Measurements from ENCODE around the gene METTL17. TPM values are rescaled to one million over a fixed set of nuclear protein-coding genes. Genes with fewer than 3 reads are reported as not detected.

METTL17 gene
- total and polyA plus RNA-seq, 12 donors: 66.2 to 231 (median 100) TPM

DNA sequence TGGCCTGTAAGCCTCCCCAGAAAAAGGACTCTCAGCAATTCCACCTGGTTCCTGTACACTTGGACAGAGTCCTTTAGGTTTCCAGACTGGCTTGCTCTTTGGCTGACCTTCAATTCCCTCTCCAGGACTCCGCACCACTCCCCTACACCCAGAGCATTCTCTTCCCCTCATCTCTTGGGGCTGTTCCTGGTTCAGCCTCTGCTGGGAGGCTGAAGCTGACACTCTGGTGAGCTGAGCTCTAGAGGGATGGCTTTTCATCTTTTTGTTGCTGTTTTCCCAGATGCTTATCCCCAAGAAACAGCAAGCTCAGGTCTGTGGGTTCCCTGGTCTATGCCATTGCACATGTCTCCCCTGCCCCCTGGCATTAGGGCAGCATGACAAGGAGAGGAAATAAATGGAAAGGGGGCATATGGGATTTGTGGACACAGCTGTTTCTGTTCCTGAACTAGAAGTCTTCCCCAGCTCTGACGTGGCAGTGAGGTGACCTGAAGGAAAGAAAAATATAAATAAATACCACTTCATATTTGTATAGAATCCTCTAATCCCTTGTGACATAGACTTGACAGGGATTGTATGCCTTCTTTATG lies 53.7 kb downstream of the METTL17 start:
- Histone ChIP-seq H3K27me3 (no peaks in the 10 kb centered on the region), H3K36me3 (replicated peaks in 1 of 2) (no peaks in the 10 kb centered on the region), H3K4me1 (replicated peaks in 1 of 2) (peaks cover 42 to 67% of the 10 kb centered on the region in 2 donors), H3K27ac (peak overlapping the region in 4 of 5 donors; percentile 31 to 76 (median 70)), H3K9me3 (replicated peaks in 1 of 3) (no peaks in the 10 kb centered on the region), H3K4me3 (no peak overlapping the region)
- DNase-seq: no peak
- 23 to 46% (median 41%) methylated on average over 2 of the region's 2 CpGs for WGBS, 4 donors
- intact Hi-C loops (cut with DNase I): no loop called here
- no peak for TF ChIP-seq POLR2A (IDR thresholded peaks at IDR 0.05)
- TF ChIP-seq, protein P1, sequence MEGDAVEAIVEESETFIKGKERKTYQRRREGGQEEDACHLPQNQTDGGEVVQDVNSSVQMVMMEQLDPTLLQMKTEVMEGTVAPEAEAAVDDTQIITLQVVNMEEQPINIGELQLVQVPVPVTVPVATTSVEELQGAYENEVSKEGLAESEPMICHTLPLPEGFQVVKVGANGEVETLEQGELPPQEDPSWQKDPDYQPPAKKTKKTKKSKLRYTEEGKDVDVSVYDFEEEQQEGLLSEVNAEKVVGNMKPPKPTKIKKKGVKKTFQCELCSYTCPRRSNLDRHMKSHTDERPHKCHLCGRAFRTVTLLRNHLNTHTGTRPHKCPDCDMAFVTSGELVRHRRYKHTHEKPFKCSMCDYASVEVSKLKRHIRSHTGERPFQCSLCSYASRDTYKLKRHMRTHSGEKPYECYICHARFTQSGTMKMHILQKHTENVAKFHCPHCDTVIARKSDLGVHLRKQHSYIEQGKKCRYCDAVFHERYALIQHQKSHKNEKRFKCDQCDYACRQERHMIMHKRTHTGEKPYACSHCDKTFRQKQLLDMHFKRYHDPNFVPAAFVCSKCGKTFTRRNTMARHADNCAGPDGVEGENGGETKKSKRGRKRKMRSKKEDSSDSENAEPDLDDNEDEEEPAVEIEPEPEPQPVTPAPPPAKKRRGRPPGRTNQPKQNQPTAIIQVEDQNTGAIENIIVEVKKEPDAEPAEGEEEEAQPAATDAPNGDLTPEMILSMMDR (IDR thresholded peaks at IDR 0.05): no peak

DNA sequence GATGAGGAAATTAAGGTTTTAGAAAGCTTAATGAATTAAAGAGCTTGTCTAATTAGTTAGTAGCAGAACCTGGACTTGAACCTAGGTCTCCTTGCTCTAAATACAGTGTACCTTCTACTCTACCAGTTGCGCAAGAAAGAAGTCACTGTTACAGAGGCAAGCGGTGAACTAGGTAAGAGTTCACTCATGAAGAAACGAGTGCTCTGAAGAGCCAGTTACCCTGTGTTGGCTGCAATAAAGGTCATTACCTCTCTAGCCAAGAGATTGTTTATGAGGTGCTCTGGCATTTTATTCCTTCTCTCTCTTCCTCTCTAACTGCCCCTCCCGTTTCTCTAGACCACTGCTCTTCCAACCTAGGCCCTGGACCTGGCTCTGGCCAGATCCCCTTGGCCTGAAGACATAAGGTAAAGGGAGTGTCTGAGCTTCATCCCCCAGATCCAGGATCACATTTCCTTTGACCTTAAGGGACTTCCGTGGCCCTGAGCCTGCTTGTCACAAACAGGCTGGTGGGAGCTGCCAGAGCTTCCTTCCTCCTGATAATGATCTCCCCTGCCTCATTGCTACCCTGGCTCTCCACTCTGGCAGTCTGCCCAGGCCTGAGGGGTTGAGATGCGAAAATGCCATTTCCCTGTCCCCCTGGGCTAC lies 54.3 kb downstream of the METTL17 start:
- H3K4me1 ChIP-seq (replicated peaks in 1 of 2): peaks cover 43 to 67% of the 10 kb centered on the region in 2 donors
- H3K36me3 ChIP-seq (replicated peaks in 1 of 2): no peaks in the 10 kb centered on the region
- DNase-seq: peak; percentile 34 to 73 (median 59)
- TF ChIP-seq, protein P1 (IDR thresholded peaks at IDR 0.05): no peak
- TF ChIP-seq POLR2A (IDR thresholded peaks at IDR 0.05): no peak
- H3K27ac ChIP-seq: peak overlapping the region in 4 of 5 donors; percentile 24 to 76 (median 48)
- no peak overlapping the region for H3K4me3 ChIP-seq
- no peaks in the 10 kb centered on the region for H3K9me3 ChIP-seq (replicated peaks in 1 of 3)
- intact Hi-C loops (cut with DNase I): no loop called here
- H3K27me3 ChIP-seq: no peaks in the 10 kb centered on the region
- 23 to 30% (median 26%) methylated on average over 6 of the region's 6 CpGs for WGBS, 4 donors

Small RNA genes lying within 50 kb of the gene (microRNA-seq; reads per million reads assigned to microRNA genes)
- 0 to 0.57 (median 0.38) reads per million in 3 donors for gene MIR6717

Small RNA genes lying within 50 kb of the gene (small RNA-seq; reads per million reads assigned to genes)
- gene RN7SL189P: 0 reads per million in 2 donors

Other genes starting within 250 kb of the METTL17 start
- not detected for gene EDDM3A, start 244.1 kb upstream of the METTL17 start, total RNA-seq
- gene EDDM3A, start 244.1 kb upstream of the METTL17 start, polyA plus RNA-seq: not detected
- gene EDDM3B, start 221.6 kb upstream of the METTL17 start, total RNA-seq: not detected
- gene EDDM3B, start 221.6 kb upstream of the METTL17 start, polyA plus RNA-seq: not detected
- gene RNASE6, start 208.7 kb upstream of the METTL17 start, total RNA-seq: 10 to 100 TPM in 8 of 9 donors, 1 to 10 TPM in 1; 4.5 to 61.0 (median 22.3) TPM
- 10 to 100 TPM in 1 of 3 donors, 1 to 10 TPM in 2; 5.9 to 17.9 (median 7.2) TPM for gene RNASE6, start 208.7 kb upstream of the METTL17 start, polyA plus RNA-seq
- 1,000 to 10,000 TPM in 2 of 9 donors, 100 to 1,000 TPM in 7; 103 to 2,068 (median 604) TPM for gene RNASE1, start 187.1 kb upstream of the METTL17 start, total RNA-seq
- gene RNASE1, start 187.1 kb upstream of the METTL17 start, polyA plus RNA-seq: 100 to 1,000 TPM; 170 to 424 (median 388) TPM
- gene RNASE3, start 98.6 kb upstream of the METTL17 start, total RNA-seq: under 1 TPM in 2 of 9 donors, not detected in 7; 0.54 to 0.81 TPM
- gene RNASE3, start 98.6 kb upstream of the METTL17 start, polyA plus RNA-seq: 1 to 10 TPM in 1 of 3 donors, under 1 TPM in 2; 0.31 to 1.2 (median 0.64) TPM
- gene RNASE2, start 34.5 kb upstream of the METTL17 start, total RNA-seq: 10 to 100 TPM in 3 of 9 donors, 1 to 10 TPM in 4, under 1 TPM in 1, not detected in 1; 0.33 to 16.8 (median 5.5) TPM
- 10 to 100 TPM in 2 of 3 donors, 1 to 10 TPM in 1; 4.0 to 16.4 (median 12.9) TPM for gene RNASE2, start 34.5 kb upstream of the METTL17 start, polyA plus RNA-seq
- under 1 TPM in 1 of 9 donors, not detected in 8; 0.29 TPM for gene SLC39A2, start 9.3 kb downstream of the METTL17 start, total RNA-seq
- under 1 TPM in 1 of 3 donors, not detected in 2; 0.24 TPM for gene SLC39A2, start 9.3 kb downstream of the METTL17 start, polyA plus RNA-seq
- 1,000 to 10,000 TPM in 1 of 9 donors, 100 to 1,000 TPM in 8; 116 to 1,323 (median 677) TPM for gene NDRG2, start 35.1 kb downstream of the METTL17 start, total RNA-seq
- 100 to 1,000 TPM; 399 to 639 (median 619) TPM for gene NDRG2, start 35.1 kb downstream of the METTL17 start, polyA plus RNA-seq
- 1 to 10 TPM in 2 of 9 donors, under 1 TPM in 2, not detected in 5; 0.22 to 1.1 (median 0.66) TPM for gene TPPP2, start 40.2 kb downstream of the METTL17 start, total RNA-seq
- under 1 TPM in 2 of 3 donors, not detected in 1; 0.44 to 0.80 TPM for gene TPPP2, start 40.2 kb downstream of the METTL17 start, polyA plus RNA-seq
- under 1 TPM in 1 of 9 donors, not detected in 8; 0.27 TPM for gene RNASE13, start 44.8 kb downstream of the METTL17 start, total RNA-seq
- gene RNASE13, start 44.8 kb downstream of the METTL17 start, polyA plus RNA-seq: under 1 TPM in 1 of 3 donors, not detected in 2; 0.03 TPM
- gene RNASE7, start 52.4 kb downstream of the METTL17 start, total RNA-seq: under 1 TPM in 1 of 9 donors, not detected in 8; 0.34 TPM
- under 1 TPM in 1 of 3 donors, not detected in 2; 0.20 TPM for gene RNASE7, start 52.4 kb downstream of the METTL17 start, polyA plus RNA-seq
- gene RNASE8, start 67.8 kb downstream of the METTL17 start, total RNA-seq: not detected
- not detected for gene RNASE8, start 67.8 kb downstream of the METTL17 start, polyA plus RNA-seq
- 100 to 1,000 TPM in 8 of 9 donors, 10 to 100 TPM in 1; 48.7 to 258 (median 130) TPM for gene ARHGEF40, start 80.3 kb downstream of the METTL17 start, total RNA-seq
- gene ARHGEF40, start 80.3 kb downstream of the METTL17 start, polyA plus RNA-seq: 100 to 1,000 TPM; 126 to 148 (median 137) TPM
- 100 to 1,000 TPM in 6 of 9 donors, 10 to 100 TPM in 3; 14.3 to 169 (median 112) TPM for gene ZNF219, start 108.7 kb downstream of the METTL17 start, total RNA-seq
- 10 to 100 TPM; 14.8 to 97.2 (median 85.8) TPM for gene ZNF219, start 108.7 kb downstream of the METTL17 start, polyA plus RNA-seq
- gene TMEM253, start 111.1 kb downstream of the METTL17 start, total RNA-seq: 1 to 10 TPM in 6 of 9 donors, under 1 TPM in 2, not detected in 1; 0.55 to 3.9 (median 1.2) TPM
- gene TMEM253, start 111.1 kb downstream of the METTL17 start, polyA plus RNA-seq: 1 to 10 TPM; 2.6 to 8.8 (median 8.0) TPM
- not detected for gene OR5AU1, start 166.1 kb downstream of the METTL17 start, total RNA-seq
- not detected for gene OR5AU1, start 166.1 kb downstream of the METTL17 start, polyA plus RNA-seq